WTC11 (cell line): ENCODE measurements around the gene CLPTM1L. TPM values are rescaled to one million over a fixed set of nuclear protein-coding genes. Genes with fewer than 3 reads are reported as not detected.

Experiments
- ATAC-seq: fragments of 200-7000 bp; cut with Tn5 transposase; 2 replicates; pipeline ENCODE4 v1.10.0; 2021; ENCODE audit warnings: mild to moderate bottlenecking, moderate library complexity
- CTCF ChIA-PET: fragments of 300-600 bp; sonication (Branson Sonifier 250); formaldehyde crosslinking; loops from one replicate; lab custom pipeline; 2021; ENCODE audit warnings: antibody characterized with exemption; lab: Charles Lee
- POLR2A ChIA-PET: fragments of 350-600 bp; sonication (Branson Sonifier 250); formaldehyde crosslinking; loops from one replicate; lab custom pipeline; 2021; ENCODE audit warnings: antibody characterized with exemption; lab: Charles Lee
- DNase-seq: peaks from one replicate; pipeline ENCODE4 v3.0.0; 2021; ENCODE audit warnings: low spot score
- H3K27ac Mint-ChIP-seq: 2 replicates; pipeline ENCODE4 v1.8.0; 2021; ENCODE audit warnings: mixed read lengths
- H3K27me3 Mint-ChIP-seq: 2 replicates; pipeline ENCODE4 v1.8.0; 2021; ENCODE audit warnings: low read depth, mild to moderate bottlenecking, moderate library complexity, mixed read lengths
- H3K36me3 Mint-ChIP-seq: 2 replicates; pipeline ENCODE4 v1.8.0; 2021; ENCODE audit warnings: mixed read lengths
- H3K4me1 Mint-ChIP-seq: 2 replicates; pipeline ENCODE4 v1.8.0; 2022; ENCODE audit warnings: mixed read lengths
- H3K4me3 Mint-ChIP-seq: 2 replicates; pipeline ENCODE4 v1.8.0; 2021; ENCODE audit warnings: mild to moderate bottlenecking, moderate library complexity, mixed read lengths
- H3K9me3 Mint-ChIP-seq: 2 replicates; pipeline ENCODE4 v1.8.0; 2021; ENCODE audit warnings: mixed read lengths
- ATF1 ChIP-seq: sonication (generic); formaldehyde crosslinking; IDR thresholded peaks from 2 replicates; pipeline ENCODE4 v1.8.1; 2023; ENCODE audit warnings: mild to moderate bottlenecking, moderate library complexity, missing genetic modification reagents
- ELF4 ChIP-seq: sonication (generic); formaldehyde crosslinking; IDR thresholded peaks from 2 replicates; pipeline ENCODE4 v1.8.1; 2022; ENCODE audit warnings: low read depth, mild to moderate bottlenecking, moderate library complexity, missing genetic modification reagents
- KAT7 ChIP-seq: sonication (generic); formaldehyde crosslinking; IDR thresholded peaks from 2 replicates; pipeline ENCODE4 v1.8.1; 2023; ENCODE audit warnings: missing genetic modification reagents, mild to moderate bottlenecking, borderline replicate concordance
- MLX ChIP-seq: sonication (generic); formaldehyde crosslinking; IDR thresholded peaks from 2 replicates; pipeline ENCODE4 v1.8.1; 2023; ENCODE audit warnings: mild to moderate bottlenecking, missing genetic modification reagents, moderate library complexity
- NFYB ChIP-seq: sonication (generic); formaldehyde crosslinking; conservative IDR thresholded peaks from 2 replicates; pipeline ENCODE4 v1.8.0; 2022; ENCODE audit warnings: low read depth, missing genetic modification reagents
- SMAD4 ChIP-seq: sonication (generic); formaldehyde crosslinking; IDR thresholded peaks from 2 replicates; pipeline ENCODE4 v1.8.0; 2022; ENCODE audit warnings: mild to moderate bottlenecking, missing genetic modification reagents
- ZNF263 ChIP-seq: sonication (generic); formaldehyde crosslinking; IDR thresholded peaks from 2 replicates; pipeline ENCODE4 v1.8.1; 2022; ENCODE audit warnings: low read depth, mild to moderate bottlenecking, moderate library complexity, missing genetic modification reagents
- ZNF317 ChIP-seq: sonication (generic); formaldehyde crosslinking; IDR thresholded peaks from 2 replicates; pipeline ENCODE4 v1.8.1; 2023; ENCODE audit warnings: low read depth, mild to moderate bottlenecking, moderate library complexity, missing genetic modification reagents, borderline replicate concordance
- total RNA-seq: library from RNA; stranded (reverse); gene quantifications from 3 replicates; pipeline ENCODE4 v1.2.3, GENCODE V29; 2021
- TF ChIP-seq, protein P1 (sequence below): fragments of 200-600 bp; IDR thresholded peaks from 2 replicates; pipeline ENCODE4 v1.8.0; 2022; ENCODE audit warnings: antibody characterized with exemption
- TF ChIP-seq, protein P2 (sequence below): sonication (generic); formaldehyde crosslinking; IDR thresholded peaks from 2 replicates; pipeline ENCODE4 v1.8.1; 2023; ENCODE audit warnings: mild to moderate bottlenecking, missing genetic modification reagents
- TF ChIP-seq, protein P3 (sequence below): sonication (generic); formaldehyde crosslinking; IDR thresholded peaks from 2 replicates; pipeline ENCODE4 v1.8.1; 2023; ENCODE audit warnings: mild to moderate bottlenecking, missing genetic modification reagents
- TF ChIP-seq, protein P4 (sequence below): fragments of 250-450 bp; sonication (Bioruptor Pico); IDR thresholded peaks from 2 replicates; pipeline ENCODE4 v1.9.0; 2021; ENCODE audit warnings: mild to moderate bottlenecking, borderline replicate concordance
- TF ChIP-seq, protein P5 (sequence below): sonication (generic); formaldehyde crosslinking; IDR thresholded peaks from 2 replicates; pipeline ENCODE4 v1.8.0; 2023; ENCODE audit warnings: mild to moderate bottlenecking, missing genetic modification reagents

CLPTM1L gene
- total RNA-seq, 1 experiment from 2014 or later, result 92.8 TPM

GRCh38 chr5:1337489-1338195, 7.3 kb downstream of the CLPTM1L start:
- no peaks in the 10 kb centered on the region for H3K4me1 Mint-ChIP-seq
- H3K36me3 Mint-ChIP-seq, result peaks cover 58% of the 10 kb centered on the region
- TF ChIP-seq, protein P1, sequence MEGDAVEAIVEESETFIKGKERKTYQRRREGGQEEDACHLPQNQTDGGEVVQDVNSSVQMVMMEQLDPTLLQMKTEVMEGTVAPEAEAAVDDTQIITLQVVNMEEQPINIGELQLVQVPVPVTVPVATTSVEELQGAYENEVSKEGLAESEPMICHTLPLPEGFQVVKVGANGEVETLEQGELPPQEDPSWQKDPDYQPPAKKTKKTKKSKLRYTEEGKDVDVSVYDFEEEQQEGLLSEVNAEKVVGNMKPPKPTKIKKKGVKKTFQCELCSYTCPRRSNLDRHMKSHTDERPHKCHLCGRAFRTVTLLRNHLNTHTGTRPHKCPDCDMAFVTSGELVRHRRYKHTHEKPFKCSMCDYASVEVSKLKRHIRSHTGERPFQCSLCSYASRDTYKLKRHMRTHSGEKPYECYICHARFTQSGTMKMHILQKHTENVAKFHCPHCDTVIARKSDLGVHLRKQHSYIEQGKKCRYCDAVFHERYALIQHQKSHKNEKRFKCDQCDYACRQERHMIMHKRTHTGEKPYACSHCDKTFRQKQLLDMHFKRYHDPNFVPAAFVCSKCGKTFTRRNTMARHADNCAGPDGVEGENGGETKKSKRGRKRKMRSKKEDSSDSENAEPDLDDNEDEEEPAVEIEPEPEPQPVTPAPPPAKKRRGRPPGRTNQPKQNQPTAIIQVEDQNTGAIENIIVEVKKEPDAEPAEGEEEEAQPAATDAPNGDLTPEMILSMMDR, result no peak
- TF ChIP-seq ATF1 (CRISPR knock-in tag) (no peak), ELF4 (CRISPR knock-in tag) (no peak), ZNF317 (CRISPR knock-in tag) (no peak), SMAD4 (no peak), ZNF263 (CRISPR knock-in tag) (no peak), KAT7 (no peak)
- TF ChIP-seq, protein P2, sequence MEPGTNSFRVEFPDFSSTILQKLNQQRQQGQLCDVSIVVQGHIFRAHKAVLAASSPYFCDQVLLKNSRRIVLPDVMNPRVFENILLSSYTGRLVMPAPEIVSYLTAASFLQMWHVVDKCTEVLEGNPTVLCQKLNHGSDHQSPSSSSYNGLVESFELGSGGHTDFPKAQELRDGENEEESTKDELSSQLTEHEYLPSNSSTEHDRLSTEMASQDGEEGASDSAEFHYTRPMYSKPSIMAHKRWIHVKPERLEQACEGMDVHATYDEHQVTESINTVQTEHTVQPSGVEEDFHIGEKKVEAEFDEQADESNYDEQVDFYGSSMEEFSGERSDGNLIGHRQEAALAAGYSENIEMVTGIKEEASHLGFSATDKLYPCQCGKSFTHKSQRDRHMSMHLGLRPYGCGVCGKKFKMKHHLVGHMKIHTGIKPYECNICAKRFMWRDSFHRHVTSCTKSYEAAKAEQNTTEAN (CRISPR knock-in tag), result no peak
- TF ChIP-seq, protein P3, sequence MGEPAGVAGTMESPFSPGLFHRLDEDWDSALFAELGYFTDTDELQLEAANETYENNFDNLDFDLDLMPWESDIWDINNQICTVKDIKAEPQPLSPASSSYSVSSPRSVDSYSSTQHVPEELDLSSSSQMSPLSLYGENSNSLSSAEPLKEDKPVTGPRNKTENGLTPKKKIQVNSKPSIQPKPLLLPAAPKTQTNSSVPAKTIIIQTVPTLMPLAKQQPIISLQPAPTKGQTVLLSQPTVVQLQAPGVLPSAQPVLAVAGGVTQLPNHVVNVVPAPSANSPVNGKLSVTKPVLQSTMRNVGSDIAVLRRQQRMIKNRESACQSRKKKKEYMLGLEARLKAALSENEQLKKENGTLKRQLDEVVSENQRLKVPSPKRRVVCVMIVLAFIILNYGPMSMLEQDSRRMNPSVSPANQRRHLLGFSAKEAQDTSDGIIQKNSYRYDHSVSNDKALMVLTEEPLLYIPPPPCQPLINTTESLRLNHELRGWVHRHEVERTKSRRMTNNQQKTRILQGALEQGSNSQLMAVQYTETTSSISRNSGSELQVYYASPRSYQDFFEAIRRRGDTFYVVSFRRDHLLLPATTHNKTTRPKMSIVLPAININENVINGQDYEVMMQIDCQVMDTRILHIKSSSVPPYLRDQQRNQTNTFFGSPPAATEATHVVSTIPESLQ (CRISPR knock-in tag), result no peak
- no peak for DNase-seq
- no peak for ATAC-seq
- H3K27ac Mint-ChIP-seq, result no peak overlapping the region
- POLR2A ChIA-PET, result interaction anchor here (0.7 kb wide), 1 partner anchor 43 kb away, joined by 3 read pairs; the partner anchor contains the start of gene TERT
- H3K27me3 Mint-ChIP-seq, result no peaks in the 10 kb centered on the region
- H3K4me3 Mint-ChIP-seq, result no peak overlapping the region
- CTCF ChIA-PET, result no interaction called here
- no peaks in the 10 kb centered on the region for H3K9me3 Mint-ChIP-seq

- Mint-ChIP-seq H3K27me3 (no peaks in the 10 kb centered on the region), H3K9me3 (no peaks in the 10 kb centered on the region), H3K4me3 (no peak overlapping the region), H3K27ac (no peak overlapping the region), H3K36me3 (peaks cover 63% of the 10 kb centered on the region), H3K4me1 (no peaks in the 10 kb centered on the region)
- DNase-seq (no peak), ATAC-seq (no peak)
- POLR2A ChIA-PET, result no interaction called here
- TF ChIP-seq MLX (CRISPR knock-in tag) (no peak), NFYB (CRISPR knock-in tag) (no peak)
- TF ChIP-seq, protein P4, sequence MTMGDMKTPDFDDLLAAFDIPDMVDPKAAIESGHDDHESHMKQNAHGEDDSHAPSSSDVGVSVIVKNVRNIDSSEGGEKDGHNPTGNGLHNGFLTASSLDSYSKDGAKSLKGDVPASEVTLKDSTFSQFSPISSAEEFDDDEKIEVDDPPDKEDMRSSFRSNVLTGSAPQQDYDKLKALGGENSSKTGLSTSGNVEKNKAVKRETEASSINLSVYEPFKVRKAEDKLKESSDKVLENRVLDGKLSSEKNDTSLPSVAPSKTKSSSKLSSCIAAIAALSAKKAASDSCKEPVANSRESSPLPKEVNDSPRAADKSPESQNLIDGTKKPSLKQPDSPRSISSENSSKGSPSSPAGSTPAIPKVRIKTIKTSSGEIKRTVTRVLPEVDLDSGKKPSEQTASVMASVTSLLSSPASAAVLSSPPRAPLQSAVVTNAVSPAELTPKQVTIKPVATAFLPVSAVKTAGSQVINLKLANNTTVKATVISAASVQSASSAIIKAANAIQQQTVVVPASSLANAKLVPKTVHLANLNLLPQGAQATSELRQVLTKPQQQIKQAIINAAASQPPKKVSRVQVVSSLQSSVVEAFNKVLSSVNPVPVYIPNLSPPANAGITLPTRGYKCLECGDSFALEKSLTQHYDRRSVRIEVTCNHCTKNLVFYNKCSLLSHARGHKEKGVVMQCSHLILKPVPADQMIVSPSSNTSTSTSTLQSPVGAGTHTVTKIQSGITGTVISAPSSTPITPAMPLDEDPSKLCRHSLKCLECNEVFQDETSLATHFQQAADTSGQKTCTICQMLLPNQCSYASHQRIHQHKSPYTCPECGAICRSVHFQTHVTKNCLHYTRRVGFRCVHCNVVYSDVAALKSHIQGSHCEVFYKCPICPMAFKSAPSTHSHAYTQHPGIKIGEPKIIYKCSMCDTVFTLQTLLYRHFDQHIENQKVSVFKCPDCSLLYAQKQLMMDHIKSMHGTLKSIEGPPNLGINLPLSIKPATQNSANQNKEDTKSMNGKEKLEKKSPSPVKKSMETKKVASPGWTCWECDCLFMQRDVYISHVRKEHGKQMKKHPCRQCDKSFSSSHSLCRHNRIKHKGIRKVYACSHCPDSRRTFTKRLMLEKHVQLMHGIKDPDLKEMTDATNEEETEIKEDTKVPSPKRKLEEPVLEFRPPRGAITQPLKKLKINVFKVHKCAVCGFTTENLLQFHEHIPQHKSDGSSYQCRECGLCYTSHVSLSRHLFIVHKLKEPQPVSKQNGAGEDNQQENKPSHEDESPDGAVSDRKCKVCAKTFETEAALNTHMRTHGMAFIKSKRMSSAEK, result no peak
- TF ChIP-seq, protein P5, sequence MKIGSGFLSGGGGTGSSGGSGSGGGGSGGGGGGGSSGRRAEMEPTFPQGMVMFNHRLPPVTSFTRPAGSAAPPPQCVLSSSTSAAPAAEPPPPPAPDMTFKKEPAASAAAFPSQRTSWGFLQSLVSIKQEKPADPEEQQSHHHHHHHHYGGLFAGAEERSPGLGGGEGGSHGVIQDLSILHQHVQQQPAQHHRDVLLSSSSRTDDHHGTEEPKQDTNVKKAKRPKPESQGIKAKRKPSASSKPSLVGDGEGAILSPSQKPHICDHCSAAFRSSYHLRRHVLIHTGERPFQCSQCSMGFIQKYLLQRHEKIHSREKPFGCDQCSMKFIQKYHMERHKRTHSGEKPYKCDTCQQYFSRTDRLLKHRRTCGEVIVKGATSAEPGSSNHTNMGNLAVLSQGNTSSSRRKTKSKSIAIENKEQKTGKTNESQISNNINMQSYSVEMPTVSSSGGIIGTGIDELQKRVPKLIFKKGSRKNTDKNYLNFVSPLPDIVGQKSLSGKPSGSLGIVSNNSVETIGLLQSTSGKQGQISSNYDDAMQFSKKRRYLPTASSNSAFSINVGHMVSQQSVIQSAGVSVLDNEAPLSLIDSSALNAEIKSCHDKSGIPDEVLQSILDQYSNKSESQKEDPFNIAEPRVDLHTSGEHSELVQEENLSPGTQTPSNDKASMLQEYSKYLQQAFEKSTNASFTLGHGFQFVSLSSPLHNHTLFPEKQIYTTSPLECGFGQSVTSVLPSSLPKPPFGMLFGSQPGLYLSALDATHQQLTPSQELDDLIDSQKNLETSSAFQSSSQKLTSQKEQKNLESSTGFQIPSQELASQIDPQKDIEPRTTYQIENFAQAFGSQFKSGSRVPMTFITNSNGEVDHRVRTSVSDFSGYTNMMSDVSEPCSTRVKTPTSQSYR (CRISPR knock-in tag), result no peak
- CTCF ChIA-PET, result no interaction called here
Observed at GRCh38 chr5:1336749-1337488, 8.0 kb downstream of the CLPTM1L start.
